ENCODE data around the gene MSX1.

Gene MSX1

DNA sequence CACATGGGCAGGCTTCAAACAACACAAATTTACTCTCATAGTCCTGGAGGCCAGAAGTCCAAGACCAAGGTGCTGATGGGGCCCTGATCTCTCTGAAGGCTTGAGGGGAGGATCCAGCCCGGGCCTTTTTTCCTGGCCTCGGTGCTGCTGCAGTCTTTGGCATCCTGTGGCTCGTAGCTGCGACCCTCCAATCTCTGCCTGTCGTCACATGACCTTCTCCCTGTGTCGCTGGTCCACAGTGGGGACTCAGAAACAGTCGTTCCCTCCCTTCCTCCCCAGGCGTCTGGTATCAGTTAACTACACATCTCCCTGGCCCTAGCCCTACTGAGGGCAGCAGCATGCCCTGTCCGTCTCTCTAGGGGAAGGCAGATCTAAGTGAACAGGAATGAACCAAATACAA, 19.1 kb upstream of the MSX1 start:
- no peak for DNase-seq (ENCODE audit: low read depth in 2 of 2)

DNA sequence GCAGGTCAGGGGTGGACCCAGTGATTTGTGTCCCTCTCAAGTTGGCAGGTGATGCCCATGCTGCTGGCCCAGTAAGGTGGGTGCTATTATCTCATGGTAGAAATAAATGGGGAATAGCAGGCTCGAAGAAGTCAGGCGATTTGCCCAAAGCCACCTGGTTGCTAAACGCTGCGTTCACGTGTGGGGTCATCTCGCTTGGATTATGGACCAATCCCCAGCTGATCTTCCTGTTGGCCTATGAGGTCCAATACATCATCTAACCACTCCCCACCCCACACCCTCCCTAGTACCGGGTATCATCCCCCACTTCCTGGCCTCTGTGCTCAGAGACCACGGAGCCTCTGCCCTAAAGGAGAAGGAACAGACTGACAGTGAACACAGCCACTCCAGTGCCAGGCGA, 18.3 kb upstream of the MSX1 start:
- DNase-seq (ENCODE audit: low read depth in 2 of 2): no peak

DNA sequence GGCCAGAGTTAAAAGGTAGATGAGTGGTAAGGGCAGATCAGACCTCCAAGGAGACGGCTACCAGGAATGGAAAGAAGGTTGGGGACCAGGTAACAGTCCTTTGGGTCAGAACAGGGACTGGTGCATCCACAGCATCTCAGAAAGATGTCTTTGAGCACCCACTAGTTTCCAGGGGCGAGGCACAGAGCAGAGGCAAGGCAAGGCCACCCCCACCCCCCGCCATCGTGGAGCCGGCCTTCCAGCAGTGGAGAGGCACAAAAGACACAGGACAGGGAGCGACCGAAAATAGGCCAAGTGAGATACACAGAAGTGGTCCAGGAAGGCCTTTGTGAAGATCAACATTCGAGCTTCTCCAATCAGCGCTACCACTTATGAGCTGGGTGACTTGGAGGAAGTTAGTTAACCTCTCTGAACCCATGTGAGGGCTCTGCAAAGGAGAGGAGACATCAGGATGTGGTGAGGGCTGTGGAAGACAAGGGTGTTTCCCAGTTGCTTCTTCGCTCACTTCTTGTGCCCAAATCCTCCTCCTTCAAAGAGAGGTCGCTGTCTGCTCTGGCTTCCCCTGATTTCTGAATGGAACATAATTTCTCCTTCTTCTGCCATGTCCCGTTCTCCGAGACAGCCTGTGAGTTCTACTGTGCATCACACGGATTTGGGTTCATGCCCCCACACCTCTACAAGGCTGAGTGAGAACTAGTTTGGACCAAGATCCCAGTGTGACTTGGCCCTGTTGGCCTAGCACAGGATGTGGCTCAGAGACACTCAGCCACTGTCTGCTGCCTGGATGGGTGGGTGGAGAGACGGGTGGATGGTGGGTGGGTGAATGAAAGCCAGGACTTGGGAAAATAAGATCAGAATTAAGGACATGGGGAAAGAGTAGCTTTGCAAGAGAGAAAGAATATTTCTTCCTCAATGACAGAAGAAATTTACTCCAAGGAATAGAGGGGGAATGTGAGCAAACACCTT, 16.7 kb upstream of the MSX1 start:
- no peak for DNase-seq (ENCODE audit: low read depth in 2 of 2)

DNA sequence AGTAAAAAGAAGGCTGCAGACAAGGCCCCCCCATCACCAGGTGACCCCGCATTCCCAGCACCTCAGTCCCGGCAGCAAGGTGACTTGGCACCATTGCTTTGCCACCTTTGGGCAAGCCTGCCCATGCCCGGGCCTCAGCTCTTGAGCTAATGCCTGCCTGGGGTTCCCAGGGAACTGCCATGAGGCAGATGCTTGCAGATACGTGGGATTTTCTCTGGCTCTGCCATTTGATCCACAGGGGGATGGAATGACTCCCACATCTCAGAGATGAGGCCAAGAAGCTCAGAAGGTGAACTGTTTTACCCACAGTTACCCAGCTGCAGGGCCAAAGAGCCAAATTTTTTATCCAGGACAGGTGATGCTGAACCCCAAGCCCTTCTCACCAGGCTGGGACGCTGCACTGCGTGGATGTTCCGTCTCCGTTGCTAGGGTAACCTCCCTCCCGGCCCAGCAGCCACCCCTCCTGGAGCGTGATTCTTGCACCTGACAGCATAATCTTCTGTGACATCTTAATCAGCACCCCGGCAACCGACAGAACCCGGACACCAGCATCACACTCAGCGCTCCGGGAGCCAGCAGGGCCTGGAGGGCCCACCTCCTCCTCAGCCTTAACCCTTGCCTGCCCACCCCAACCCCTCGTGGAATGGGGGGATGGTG, 15.7 kb upstream of the MSX1 start:
- DNase-seq (ENCODE audit: low read depth in 2 of 2): no peak

DNA sequence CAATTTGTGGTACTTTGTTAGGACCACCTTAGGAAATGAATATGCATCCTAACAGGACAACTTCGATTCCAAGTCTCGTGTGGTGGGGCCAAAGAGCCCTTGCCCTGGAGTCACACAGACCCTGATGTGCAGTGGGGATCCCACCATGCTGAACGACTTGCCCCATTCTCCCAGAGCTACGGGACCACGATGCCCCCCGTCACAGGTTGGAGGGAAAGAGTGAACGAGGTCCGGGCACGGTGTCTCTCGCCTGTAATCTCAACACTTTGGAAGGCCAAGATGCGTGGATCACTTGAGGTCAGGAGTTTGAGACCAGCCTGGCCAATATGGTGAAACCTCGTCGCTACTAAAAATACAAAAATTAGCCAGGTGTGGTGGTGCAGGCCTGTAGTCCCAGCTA, 14.4 kb upstream of the MSX1 start:
- no peak for DNase-seq (ENCODE audit: low read depth in 2 of 2)

DNA sequence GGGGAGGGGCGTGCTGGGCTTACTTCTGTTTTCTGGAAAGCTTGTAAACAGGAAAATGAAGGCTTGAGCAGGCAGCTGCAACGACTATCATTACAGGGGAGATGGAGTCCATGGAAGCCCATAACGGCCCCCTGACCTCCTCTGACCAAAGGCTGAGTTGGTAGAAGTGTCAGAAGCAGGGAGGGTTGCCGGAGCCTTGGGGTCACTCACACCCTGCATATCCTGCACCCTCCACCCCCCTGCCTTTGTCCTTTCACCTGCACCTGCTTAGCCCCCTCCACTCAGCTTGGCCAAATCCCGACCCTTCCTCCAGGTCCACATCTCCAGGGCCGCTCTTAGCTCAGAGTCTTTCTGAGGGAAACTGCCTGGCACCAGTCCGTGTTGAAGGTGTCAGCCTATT, 12.5 kb upstream of the MSX1 start:
- DNase-seq (ENCODE audit: low read depth in 2 of 2): no peak

DNA sequence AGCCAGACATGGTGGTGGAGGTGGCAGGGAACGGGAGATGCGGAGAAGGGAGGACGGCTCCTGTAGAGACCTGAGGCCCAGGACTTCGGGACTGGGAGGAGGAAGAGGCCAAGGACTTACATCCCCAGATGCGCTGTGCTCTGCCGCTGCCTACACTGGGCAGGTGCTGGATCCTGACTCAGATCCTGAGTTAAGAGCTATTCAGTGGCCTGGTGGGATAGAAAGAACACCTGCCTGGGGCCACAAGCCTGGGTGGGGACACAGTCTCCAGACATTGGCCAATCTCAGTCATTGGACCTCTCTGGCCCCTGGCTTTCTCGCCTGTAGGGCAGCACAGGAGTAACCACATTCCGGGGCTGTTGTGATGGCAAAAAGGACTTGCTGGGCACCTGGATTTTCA, 10.9 kb upstream of the MSX1 start:
- DNase-seq (ENCODE audit: low read depth in 2 of 2): no peak

DNA sequence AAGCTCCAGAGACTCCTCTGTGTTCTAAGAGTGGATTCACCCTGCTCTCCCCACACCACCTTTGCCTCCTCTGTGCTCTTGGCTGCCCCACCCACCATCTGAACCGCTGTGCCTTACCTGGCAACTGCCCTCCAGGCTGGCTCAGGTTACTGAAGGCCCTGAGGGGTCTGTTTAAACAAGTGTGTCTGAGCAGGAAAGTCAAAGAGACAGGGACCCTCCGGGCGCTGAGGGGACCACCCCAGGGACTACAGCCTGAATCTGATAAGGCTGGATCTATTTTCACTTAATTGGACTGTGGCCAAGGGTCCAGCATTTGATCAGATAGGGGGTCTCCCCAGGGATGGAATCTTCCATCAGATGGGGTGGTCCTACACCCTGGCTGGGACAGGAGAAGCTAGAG, 10.4 kb upstream of the MSX1 start:
- no peak for DNase-seq (ENCODE audit: low read depth in 2 of 2)

DNA sequence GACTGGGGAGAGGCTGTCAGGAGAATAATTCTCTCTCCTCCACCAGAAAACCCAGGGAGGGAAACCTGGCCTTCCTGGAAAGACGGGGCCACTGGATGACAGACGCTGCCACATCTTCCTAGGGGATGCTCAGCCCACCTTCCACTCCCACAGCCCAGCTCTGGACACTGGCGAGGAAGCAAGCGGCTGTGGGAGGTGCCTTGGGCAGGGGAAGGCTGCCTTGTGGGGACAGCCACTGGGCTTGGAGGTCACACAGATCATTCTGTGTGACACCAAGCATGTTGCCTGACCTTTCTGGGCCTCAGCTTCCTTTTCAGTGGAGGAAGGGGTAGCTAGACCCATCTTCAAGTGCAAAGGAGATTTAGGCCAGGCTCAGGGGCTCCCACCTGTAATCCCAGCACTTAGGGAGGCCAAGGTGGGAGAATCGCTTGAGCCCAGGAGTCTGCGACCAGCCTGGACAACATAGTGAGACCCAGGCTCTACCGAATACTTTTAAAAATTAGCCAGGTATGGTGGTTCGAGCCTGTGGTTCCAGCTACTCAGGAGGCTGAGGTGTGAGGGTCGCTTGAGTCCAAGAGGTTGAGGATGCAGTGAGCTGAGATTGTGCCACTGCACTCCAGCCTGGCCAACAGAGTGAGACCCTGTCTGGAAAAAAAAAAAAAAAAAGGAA, 9.8 kb upstream of the MSX1 start:
- DNase-seq (ENCODE audit: low read depth in 2 of 2): no peak

DNA sequence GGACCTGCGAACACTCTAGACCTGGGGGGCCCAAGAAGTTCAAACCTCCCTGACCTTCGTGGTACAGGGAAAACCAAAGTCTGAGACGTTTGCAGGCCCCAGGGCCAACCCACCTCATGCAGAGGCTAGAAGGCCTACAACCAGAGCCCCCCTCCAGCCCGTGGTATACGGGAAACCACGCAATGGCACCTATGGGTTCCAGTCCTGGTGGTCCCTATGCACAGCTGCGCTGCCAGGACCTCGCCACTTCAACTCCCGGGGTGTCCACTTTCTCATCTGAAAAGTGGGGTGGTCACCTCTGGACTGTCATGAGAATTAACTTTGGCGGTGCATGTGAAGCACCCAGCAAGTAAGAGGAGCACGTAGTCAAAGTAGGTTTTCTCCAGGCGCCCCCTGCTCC, 8.4 kb upstream of the MSX1 start:
- DNase-seq (ENCODE audit: low read depth in 2 of 2): no peak

DNA sequence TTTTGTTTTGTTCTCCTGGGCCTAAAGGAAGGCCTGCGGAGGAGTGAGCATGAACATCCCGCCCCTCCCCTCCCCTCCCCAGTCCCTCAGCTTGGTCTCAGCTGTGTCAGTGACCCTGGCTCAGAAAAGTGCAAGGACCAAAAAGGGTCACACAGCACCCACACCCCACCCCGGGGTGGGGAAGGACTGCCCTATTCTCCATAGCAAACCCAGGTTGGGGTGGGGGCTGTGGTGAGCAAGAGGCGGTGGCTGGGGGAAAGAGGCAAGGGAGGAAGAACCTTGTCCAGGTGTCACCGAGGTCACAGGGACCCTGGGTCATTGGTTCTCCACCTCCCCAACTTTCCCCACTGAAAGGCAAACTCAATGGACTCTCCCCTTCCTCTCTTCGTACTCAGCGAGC, 7.6 kb upstream of the MSX1 start:
- DNase-seq (ENCODE audit: low read depth in 2 of 2): no peak

DNA sequence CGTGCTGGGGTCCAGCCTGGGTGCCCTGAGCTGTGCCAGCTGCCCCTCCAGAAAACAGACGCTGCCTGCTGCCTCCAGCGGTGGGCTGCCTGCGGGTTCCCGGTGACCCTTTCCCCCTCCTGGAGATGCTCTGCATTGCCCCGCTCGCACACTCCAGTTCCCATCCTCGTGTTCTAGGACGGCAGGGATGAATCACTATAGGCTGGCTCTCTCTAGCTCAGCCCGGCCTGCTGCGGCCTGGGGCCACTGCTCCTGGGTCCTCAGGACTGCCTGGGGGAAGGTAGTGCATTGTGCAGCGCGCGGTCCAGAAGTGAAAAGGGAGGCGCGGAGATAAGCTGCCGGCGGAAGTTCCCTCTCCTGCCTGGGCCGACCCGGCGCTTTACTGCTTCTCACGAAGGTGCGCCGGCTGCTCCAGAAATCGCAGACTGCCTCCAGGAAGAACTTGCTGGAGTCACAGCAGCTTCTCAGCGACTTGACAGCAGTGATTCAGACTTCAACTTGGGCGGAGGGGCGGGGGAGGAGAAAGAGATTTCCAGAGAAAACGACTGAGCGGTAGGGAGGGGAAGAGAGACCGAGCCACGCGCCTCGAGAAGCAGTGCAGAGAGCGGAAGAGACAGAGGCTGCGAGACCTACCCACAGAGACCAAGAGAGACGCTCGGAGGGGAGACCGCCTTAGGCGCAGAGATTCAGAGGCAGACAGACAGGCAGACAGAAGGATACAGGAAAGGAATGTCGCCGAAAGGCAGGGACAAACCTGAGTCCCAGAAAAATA, 6.7 kb upstream of the MSX1 start:
- DNase-seq (ENCODE audit: low read depth in 2 of 2): peak; percentile 44 to 52

DNA sequence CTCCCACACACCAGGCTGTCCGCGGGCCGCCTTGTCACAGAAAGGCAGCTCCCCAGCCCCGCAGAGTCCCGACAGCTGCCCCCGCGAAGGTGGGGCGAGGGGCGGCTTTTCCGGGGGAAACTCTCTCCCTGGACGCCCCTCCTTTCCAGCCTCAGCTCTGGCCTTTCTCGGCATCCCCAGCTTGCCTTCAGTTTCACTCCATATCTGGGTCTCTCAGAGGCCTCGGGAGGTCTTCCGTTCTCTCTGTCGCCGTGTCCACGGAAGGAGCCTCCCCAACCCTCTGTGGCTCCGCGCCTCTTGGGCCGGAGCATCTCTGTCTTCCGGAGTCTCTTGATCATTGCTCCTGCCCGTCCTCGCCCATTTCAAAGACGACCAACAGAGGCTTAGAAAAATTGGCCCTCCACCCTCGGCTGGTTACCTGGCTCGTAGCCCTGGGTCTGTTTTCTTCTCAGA, 6.1 kb upstream of the MSX1 start:
- no peak for DNase-seq (ENCODE audit: low read depth in 2 of 2)

DNA sequence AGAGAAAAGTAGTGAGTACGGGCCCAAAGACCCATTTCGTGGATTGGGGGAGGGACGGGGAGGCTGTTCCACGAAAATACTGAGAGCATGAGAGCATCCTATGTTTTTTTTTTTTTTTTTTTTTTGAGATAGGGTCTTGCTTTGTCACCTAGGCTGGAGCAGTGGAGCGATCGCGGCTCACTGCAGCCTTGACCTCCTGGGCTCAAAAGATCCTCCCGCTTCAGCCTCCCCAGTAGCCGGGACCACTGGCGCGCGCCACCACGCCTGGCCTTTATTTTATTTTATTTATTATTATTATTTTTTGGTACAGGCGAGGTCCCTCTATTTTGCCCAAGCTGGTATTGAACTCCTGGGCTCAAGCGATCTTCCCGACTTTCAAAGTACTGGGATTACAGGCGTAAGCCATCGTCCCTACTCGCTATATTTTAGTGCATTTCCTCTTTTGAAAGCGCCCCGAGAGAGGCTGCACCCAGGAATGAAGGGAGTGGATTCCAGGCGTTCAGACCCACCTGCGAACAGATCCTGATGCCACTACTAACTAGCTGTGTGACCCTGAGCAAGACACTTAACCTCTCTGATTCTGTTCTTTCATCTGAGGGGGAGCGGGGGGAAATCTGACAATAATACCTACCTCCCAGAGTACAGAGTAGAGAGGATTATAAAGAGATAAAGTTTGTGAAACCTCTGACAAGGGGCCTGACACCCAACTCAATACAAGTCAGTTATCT, 5.4 kb upstream of the MSX1 start:
- DNase-seq (ENCODE audit: low read depth in 2 of 2): no peak

DNA sequence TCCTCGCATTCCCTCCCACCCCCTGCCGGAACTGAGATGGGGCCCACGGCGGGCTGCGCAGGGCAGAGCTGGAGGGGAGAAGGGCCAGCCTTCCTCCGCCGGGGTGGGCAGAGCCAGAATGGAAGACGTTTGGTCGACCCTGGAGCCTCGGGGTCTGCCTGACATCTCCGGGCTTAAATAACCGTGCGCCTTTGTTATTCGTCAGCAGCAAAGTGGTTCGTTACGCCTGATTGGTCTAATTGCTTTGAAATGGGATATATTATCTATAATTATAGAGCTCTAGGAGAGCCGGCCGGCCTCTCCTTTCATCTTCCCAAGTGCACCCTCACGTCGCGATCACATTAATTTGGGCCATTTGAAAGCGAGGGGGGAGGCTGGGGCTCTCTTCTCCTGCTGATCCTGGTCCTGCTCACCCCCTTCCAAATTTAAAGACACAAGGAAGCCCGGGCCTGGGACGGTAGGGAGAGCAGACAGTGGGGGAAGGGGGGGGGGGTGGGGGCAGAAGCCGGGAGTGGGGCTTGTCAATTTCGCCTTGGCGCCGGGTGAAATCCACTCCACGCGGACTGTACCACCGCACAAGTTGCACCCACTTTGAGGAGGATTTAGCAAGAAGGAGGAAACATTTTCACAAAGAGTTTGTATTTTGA, 4.7 kb upstream of the MSX1 start:
- DNase-seq (ENCODE audit: low read depth in 2 of 2): no peak

DNA sequence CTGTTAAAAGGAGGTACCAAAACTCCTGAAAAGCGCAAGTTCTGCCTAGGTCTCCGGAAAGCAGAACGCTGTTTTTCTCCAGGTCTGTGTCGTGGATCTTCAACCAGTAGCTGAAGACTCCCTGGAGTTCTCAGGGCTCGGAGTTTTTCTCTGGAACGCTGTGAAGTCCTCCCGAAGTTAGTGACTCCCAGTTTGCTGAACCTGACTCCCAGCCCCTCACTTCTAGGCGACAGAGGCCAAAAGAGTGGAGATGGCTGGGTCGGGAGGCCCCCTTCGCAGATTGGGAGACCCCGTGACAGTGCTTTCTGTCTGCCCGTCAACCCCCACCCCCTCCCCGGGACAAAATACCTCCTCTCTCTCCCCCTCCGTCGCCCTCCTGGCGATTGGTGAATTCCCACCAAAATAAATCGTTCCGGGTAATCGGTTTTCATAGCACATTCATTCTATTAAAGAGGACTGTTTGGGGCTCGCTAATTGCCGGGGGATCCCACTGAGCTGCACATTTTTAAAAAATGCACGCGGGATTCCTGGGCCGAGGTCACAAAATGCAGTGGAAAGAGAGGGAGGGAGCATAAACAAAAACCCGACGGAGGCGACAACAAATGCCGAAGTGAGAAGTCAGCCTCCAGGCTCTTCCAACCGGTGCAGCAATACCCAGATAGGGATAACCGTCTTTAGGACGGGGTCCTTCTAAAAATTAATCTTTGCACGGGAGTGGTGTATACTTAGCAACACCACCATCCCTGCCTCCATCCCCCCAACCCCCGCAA, 4.0 kb upstream of the MSX1 start:
- DNase-seq (ENCODE audit: low read depth in 2 of 2): no peak

DNA sequence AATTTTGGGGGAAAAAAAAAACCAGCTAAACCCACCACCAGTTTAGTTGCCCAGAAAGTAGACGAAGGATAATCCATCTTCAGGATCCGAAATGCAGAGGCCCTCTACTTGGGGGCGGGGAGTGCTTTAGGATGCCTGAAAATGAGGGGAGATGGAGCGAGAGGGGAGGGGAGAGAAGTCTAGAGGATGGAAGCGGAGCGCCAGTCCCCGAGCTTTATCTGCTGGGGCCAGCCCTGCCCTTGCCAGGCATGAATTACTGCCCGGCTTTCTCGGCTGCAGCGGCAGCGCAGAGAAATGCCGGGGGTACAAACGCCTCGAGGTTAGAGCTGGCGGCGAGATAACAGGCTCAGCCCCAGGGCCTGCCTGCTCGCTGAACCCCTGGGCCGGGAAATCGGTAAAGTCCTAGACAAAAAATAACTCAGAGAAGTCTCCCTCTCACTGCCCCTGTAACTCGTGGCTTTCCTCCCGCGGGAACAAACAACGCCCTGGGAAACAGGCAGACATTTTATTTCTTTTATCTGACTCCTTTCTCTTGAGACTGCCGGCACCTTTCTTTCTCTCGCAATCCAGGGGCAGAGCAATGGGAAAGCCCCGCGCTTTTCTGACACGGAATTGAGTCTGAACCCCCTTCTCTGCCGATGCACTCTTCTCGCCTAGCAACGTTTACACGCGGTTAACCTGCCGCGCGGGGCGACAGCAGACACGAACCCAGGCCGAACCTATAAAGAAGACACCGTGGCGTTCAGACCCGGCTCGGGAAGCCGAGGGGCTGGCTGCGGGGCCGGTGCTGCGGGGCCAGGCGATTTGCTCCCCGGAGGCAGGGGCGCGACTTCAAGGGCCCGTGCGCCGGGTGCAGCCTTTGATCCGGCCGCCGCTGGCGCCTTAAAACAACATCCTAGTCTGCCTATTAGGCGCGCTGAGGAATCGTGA, 3.1 kb upstream of the MSX1 start:
- no peak for DNase-seq (ENCODE audit: low read depth in 2 of 2)

DNA sequence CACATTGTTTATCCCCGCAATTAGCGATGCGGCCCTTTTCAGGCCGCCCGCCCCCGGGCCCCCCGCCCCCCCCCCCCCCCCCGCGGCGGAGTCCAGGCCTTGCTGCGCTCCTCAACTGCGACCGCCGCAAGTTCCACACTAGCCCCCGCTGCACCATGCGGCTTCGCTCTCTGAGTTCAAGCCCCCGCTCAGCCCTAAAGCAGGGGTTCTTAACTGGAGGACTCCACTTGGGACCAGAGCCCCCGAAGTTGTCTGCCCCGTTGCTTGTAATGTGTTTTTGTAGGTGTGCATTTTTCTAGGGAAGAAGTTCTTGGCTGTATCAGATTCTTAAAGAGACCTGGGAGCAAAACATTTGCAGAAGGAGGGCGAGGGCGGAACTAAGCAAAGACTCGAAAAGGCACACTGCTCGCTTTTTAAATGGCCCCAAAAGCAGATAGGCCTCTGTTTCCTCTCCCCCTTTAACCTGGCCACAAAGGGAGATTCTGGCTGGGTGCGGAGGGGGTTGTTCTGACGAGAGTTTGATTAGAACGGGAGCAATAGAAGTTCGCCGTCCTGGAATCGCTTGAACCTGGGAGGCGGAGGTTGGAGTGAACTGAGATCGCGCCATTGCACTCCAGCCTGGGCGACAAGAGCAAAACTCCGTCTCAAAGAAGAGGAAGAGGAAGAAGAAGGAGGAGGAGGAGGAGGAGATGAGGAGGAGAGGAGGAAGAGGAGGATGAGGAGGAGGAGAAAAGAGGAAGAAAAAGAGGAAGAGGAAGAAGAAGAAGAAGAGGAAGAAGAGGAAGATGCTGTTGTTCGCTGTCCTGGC, 2.3 kb upstream of the MSX1 start:
- no peak for DNase-seq (ENCODE audit: low read depth in 2 of 2)
